Astrocyte of the hippocampus (primary cell): ENCODE data around the gene MBLAC2.

ENCODE experiments used
- DNase-seq: peaks from one replicate; pipeline ENCODE4 v3.0.0; 2011; ENCODE audit warnings: low read depth, low spot score

MBLAC2 gene

DNA sequence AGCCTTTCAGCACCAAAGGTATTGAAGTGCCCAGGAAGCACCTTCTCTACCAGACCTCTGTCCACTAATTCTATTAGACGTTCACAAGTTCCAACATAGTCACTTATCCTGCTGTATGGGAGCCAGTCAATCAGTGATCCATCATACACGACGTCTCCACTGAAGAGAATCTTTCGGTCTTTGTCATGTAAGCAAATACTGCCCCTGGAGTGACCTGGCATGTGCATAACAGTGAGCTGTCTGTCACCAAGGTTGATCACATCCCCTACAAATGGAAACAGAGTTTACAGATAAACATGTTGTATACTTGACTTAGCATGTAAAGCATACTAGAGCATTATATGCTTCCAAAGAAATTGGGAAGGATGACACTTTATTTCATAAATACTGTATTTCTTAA, 13.3 kb downstream of the MBLAC2 start:
- DNase-seq: no peak

DNA sequence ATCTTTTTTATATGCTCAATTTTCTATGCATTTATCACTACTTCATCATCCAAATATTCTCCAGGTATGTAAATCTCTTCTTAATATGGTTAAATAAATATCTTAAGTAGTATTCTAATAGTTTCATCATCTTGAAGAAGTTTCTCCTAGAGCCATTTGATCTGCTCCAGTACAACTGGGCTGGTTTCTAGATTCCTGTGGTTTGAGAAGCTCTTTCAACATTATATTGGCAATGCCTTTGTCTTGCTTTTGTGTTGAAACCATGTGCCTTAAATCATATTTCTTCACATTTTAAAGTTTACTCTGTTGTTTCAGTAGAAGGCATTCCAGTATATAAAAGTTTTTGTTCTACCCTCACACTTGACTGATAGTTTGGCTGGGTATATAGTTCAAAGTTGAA, 27.6 kb downstream of the MBLAC2 start:
- no peak for DNase-seq

DNA sequence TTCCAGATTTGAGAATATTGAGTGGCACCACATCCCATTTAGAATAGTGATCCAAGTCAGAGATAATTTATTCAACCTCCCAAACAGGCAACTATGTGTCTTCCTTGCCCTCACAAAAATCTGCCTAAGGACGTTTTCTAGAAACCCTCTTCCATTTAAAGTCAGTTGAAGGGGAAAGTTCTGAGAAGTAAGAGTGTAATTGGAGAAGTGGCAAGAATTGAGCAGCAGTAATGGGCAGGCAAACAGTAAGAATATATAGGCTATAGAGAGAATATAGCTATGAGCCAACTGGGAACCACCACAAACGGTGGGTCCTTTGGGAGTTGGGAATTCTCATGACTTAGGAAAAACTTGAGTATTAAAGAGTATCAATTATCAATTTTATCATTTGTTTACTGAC, 33.9 kb downstream of the MBLAC2 start:
- DNase-seq: no peak

DNA sequence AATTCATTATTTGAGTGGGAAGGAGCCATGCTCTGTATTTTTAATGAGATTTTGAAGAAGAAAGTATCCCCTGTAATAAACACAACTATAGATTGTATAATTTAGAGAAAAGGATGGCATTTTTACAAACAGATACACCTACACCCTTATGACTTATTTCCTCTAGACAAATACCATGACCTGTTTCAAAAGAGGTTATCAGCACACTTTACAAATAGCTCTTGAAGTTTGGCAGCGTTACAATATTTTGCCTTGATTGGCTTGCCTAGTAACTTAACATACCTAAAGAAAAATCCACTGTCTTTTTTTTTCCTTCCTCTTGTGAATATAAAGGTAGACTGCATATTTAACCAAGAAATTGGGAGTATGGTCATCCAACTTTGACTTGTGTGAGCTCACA, 36.5 kb downstream of the MBLAC2 start:
- no peak for DNase-seq

DNA sequence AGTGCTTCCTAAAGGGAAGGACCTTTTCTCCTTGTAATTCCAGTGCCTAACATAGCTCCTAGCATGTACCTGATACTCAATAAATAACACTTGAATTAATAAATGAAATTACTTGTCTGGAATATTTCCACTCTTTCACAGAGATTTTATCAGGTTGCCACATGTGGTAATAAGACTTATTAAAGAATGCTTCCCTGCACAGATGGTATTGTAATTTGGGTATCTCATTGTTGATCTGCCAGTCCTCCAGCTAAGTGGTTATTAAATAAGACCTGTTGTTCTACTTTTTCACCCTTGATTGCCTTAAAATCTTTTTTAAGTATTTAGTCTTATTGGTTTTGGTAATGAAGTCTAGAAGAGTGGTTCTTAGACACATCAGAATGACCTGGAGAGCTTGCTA, 36.9 kb downstream of the MBLAC2 start:
- no peak for DNase-seq

DNA sequence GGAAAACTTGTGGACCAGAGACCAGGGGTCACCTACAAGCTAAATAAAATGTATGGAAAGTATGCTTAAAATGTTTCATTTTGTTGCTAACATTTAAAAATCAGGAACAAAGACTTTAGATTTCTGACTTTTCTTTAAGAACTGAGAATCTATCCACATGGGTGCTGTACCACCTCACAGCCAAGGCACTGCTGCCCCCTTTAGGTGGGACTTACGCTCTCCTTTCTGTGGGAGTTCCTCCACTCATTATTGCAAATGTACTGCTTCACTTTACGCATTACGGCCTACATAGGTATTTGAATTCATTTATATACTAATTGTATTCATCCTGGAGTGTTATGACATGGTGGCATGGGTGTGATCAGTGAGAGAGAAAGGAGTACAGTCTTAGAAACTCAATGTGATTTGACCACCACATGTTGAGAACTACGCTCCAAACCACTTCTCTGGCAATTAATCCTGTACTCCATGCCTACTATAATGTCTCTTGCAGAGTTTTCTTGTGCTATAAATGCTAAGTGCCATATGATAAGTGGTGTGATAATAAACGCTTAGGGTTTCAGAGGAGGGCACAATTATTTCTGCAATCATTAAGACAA, 40.4 kb downstream of the MBLAC2 start:
- peak; percentile 53 for DNase-seq

DNA sequence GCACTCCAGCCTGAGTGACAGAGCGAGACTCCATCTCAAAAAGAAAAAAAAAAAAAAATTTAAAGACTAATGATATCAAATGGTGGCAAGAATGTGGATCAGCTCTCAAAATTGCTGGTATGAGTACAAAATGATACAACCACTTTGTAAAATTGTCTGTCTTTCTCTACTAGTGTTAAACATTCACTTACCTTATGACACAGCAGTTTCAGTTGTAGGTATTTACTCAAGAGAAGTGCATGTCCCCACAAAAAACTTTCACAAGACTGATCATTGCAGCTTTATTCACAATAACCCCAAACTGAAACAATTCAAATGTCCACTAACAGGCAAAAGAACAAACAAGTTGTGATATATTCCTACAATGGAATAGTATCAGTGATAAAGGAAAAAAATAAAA, 50.3 kb downstream of the MBLAC2 start:
- DNase-seq: no peak

DNA sequence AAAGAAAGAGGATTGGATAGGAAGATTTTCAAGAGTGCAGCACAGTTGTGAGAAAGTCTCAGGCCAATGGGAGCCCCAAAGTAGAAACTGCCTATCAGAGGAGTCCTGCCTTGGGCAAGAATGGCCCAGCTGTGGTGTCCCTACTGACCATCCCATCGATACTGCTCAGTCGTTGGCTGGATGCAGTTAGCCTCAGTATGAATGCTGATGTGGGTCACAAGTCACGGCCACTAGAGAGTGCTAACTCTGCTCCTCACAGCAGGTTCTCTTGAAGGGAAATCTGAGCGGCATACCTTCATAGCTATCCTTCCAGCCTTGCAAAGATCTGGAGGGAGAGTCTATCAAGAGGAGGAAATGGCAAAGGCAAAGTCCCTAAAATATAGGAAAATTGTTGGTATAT, 53.4 kb downstream of the MBLAC2 start:
- no peak for DNase-seq

DNA sequence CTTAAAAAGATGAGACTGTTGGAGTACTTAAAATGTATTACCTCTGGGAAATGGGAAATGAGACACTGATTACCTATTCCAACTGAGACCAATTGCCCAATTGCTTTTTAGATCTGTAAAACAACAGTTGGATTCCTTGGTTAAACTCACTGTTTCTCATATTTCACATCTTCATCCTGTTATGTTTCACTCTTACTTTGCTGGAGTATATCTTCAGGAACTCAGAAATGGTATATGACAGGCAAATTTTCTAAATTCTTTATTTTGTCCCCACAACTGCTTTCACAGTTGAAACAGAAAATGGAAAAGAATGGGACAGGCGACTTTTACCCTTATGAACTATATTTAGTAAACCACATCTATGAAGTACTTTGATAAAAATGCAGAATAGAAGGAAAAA, 56.4 kb downstream of the MBLAC2 start:
- no peak for DNase-seq

DNA sequence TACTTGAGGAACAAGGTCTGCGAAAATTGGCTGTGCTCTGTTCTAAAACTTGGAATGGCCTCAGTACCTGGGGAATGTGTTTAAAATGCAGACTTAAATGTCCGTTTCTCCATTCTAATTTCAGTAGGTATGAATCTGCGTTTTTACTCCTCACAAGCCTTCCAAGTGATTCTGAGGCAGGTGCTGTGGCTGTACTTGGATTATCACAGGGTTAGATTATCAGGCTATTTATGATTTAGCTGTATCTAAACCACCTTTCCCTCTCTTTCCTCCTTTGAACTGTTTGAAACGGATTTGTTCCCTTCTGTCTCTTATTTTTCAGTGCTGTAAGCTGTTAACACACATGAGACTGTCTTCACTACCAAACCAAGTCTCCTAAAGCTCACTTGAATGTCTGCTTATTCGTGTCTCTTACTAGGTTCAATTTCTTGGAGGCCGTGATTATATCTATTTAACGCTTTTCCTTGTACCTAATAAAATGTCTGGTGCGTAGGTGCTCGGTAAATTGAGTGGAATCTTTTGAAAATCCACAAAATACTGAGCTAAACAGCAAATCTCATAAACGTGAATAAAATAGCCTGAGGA, 64.3 kb downstream of the MBLAC2 start:
- no peak for DNase-seq

DNA sequence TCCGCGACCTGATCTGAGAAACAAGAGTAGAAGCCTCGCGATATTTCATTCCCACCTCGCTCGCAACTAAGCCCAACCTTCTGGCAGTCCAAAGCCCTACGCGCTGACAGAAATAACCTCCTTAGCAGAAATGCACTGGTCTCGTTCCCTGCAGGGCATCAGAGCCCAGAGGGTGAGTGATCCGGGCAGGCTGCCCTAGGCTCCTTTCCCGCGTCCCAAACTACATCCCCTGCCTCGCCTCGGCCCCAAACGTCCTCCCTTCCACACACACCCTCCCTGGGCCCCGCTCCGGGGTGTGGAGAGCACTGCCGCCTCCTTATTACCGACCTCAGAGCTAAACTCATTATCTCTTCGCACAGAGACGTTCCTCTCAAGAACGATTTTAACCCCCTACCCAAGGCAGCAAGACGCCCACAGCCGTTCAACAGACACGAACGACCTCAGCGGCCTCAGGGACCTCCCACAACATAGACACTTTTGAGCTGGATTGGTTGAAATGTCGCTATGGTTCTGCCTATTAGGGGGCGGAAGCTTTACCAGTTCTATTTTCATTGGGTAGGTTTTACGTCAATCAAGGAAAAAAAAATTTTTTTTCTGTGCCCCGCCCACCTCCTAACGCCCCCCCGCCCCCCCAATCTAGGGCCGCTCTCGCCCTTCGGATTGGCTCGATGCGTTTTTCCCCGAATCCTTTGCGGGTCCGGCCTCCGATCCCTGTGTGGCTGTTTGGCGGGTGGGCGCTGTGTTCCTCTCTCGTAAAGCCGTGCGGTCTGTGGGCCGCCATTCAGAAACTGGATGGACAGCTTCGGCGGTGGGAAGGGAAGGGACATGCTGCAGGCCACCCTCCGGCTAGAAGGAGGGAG, 65.0 kb downstream of the MBLAC2 start, which contains the start of gene CETN3:
Gene CETN3, minus strand, starts transcription at position 439 of the 860 bp plus-strand sequence. Its CDS starts 95 bp downstream, at position 344.
- DNase-seq: peak; percentile 98

DNA sequence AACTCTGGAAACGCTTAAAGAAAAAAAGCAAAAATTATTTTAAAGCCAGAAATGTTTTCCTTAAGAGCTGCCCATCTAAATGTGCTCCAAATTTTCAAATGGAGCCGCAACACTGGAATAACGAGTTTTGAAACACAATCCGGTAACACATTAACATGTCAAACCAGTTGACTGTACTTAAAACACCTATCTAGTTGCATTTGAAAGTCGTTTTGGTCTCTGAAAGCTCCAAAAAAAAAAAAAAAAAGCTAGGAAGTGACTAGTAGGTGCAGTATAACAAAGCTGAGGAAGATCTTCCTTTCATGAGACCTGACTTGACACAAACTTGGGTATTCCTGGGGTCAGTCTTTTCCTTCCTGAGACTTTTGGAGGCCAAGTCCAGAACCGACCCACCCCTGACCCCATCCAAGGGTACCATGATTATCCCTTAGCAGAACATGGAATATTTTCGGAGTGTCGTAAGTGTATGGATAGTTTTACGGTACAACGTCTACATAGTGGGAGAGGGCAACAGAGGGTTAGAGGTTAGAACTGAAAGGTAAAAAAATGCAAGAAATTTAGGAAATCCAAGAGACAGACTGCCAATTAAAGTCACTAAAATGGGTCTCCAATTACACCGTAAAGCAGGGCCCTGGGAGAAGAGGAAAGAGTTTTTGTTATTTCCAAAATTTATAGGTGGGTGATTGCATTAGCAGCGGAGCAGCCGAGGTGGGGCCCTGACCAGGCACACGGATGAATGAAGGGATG, 65.8 kb downstream of the MBLAC2 start:
- DNase-seq: peak; percentile 10
